HUES48 (cell line): ENCODE measurements around the gene FAM13A.

Source experiments
- H3K27ac ChIP-seq: one replicate; pipeline ENCODE4 v1.7.0; 2013; ENCODE audit warnings: low read depth, low read length, inconsistent platforms
- H3K27me3 ChIP-seq: 2 replicates; pipeline ENCODE4 v1.6.1; 2013; ENCODE audit warnings: mild to moderate bottlenecking, low read length; ENCODE audit not compliant: control insufficient read depth, insufficient read depth
- H3K36me3 ChIP-seq: 2 replicates; pipeline ENCODE4 v1.6.1; 2013; ENCODE audit warnings: low read length; ENCODE audit not compliant: control insufficient read depth, insufficient read depth
- H3K4me1 ChIP-seq: 2 replicates; pipeline ENCODE4 v1.6.1; 2013; ENCODE audit warnings: mild to moderate bottlenecking, low read length; ENCODE audit not compliant: control insufficient read depth, insufficient read depth
- H3K4me3 ChIP-seq: 2 replicates; pipeline ENCODE4 v1.5.1; 2013; ENCODE audit warnings: mild to moderate bottlenecking, low read depth, low read length
- H3K9ac ChIP-seq: 2 replicates; pipeline ENCODE4 v1.6.1; 2013; ENCODE audit warnings: mild to moderate bottlenecking, low read depth, low read length, moderate library complexity
- H3K9me3 ChIP-seq: 2 replicates; pipeline ENCODE4 v1.6.1; 2013; ENCODE audit warnings: low read length; ENCODE audit not compliant: control insufficient read depth, insufficient read depth

The FAM13A gene

GRCh38 chr4:89042055-89042454 is 14.9 kb downstream of the FAM13A start:
- Histone ChIP-seq H3K27ac (no peak overlapping the region), H3K27me3 (no peaks in the 10 kb centered on the region)

GRCh38 chr4:89039730-89040338 is 17.2 kb downstream of the FAM13A start:
- Histone ChIP-seq H3K27ac (no peak overlapping the region), H3K9ac (no peak overlapping the region), H3K9me3 (peaks cover 20% of the 10 kb centered on the region), H3K27me3 (no peaks in the 10 kb centered on the region), H3K4me1 (no peaks in the 10 kb centered on the region), H3K36me3 (0 out of 2 replicates have a peak, but pooled peaks cover 2% of the 10 kb centered on the region), H3K4me3 (no peak overlapping the region)

More at GRCh38 chr4:89042055-89042454, 14.9 kb downstream of the FAM13A start:
- Histone ChIP-seq H3K36me3 (0 out of 2 replicates have a peak, but pooled peaks cover 2% of the 10 kb centered on the region), H3K9ac (no peak overlapping the region), H3K9me3 (peaks cover 9% of the 10 kb centered on the region), H3K4me1 (no peaks in the 10 kb centered on the region), H3K4me3 (no peak overlapping the region)

- no peak overlapping the region for H3K4me3 ChIP-seq
- H3K27me3 ChIP-seq: no peaks in the 10 kb centered on the region
- H3K36me3 ChIP-seq: 0 out of 2 replicates have a peak, but pooled peaks cover 2% of the 10 kb centered on the region
- H3K27ac ChIP-seq: no peak overlapping the region
- H3K9ac ChIP-seq: no peak overlapping the region
- no peaks in the 10 kb centered on the region for H3K4me1 ChIP-seq
- H3K9me3 ChIP-seq: peaks cover 20% of the 10 kb centered on the region
Measured at GRCh38 chr4:89036535-89036934, 20.4 kb downstream of the FAM13A start.

- Histone ChIP-seq H3K36me3 (peaks cover 10% of the 10 kb centered on the region; the same call in 1 of the 2 replicates), H3K9ac (no peak overlapping the region), H3K27me3 (no peaks in the 10 kb centered on the region), H3K27ac (no peak overlapping the region), H3K9me3 (peaks cover 3% of the 10 kb centered on the region; the same call in 1 of the 2 replicates), H3K4me1 (no peaks in the 10 kb centered on the region), H3K4me3 (no peak overlapping the region)
Measured at GRCh38 chr4:89031272-89031671, 25.7 kb downstream of the FAM13A start.

GRCh38 chr4:89029591-89029990 is 27.4 kb downstream of the FAM13A start:
- H3K9me3 ChIP-seq: no peaks in the 10 kb centered on the region
- no peak overlapping the region for H3K27ac ChIP-seq
- no peaks in the 10 kb centered on the region for H3K4me1 ChIP-seq
- H3K4me3 ChIP-seq: no peak overlapping the region
- H3K9ac ChIP-seq: no peak overlapping the region
- H3K27me3 ChIP-seq: no peaks in the 10 kb centered on the region
- H3K36me3 ChIP-seq: peaks cover 10% of the 10 kb centered on the region; the same call in 1 of the 2 replicates

GRCh38 chr4:89026542-89026941 is 30.4 kb downstream of the FAM13A start:
- H3K27ac ChIP-seq: no peak overlapping the region
- H3K27me3 ChIP-seq: no peaks in the 10 kb centered on the region
- H3K4me1 ChIP-seq: no peaks in the 10 kb centered on the region
- H3K9ac ChIP-seq: no peak overlapping the region
- peaks cover 10% of the 10 kb centered on the region; the same call in 1 of the 2 replicates for H3K36me3 ChIP-seq
- no peak overlapping the region for H3K4me3 ChIP-seq
- H3K9me3 ChIP-seq: no peaks in the 10 kb centered on the region

GRCh38 chr4:89024051-89024675 is 32.8 kb downstream of the FAM13A start:
- Histone ChIP-seq H3K36me3 (peaks cover 16% of the 10 kb centered on the region), H3K9ac (no peak overlapping the region), H3K27me3 (no peaks in the 10 kb centered on the region)

GRCh38 chr4:89023140-89023539 is 33.8 kb downstream of the FAM13A start:
- Histone ChIP-seq H3K4me3 (no peak overlapping the region), H3K9me3 (no peaks in the 10 kb centered on the region), H3K27me3 (no peaks in the 10 kb centered on the region), H3K27ac (no peak overlapping the region), H3K4me1 (no peaks in the 10 kb centered on the region), H3K36me3 (peaks cover 19% of the 10 kb centered on the region), H3K9ac (no peak overlapping the region)

More at GRCh38 chr4:89024051-89024675, 32.8 kb downstream of the FAM13A start:
- H3K4me3 ChIP-seq: no peak overlapping the region
- no peaks in the 10 kb centered on the region for H3K4me1 ChIP-seq
- H3K9me3 ChIP-seq: no peaks in the 10 kb centered on the region
- H3K27ac ChIP-seq: no peak overlapping the region

GRCh38 chr4:89022426-89023128 is 34.4 kb downstream of the FAM13A start:
- Histone ChIP-seq H3K9ac (no peak overlapping the region), H3K9me3 (no peaks in the 10 kb centered on the region), H3K36me3 (peaks cover 22% of the 10 kb centered on the region), H3K27ac (no peak overlapping the region), H3K27me3 (no peaks in the 10 kb centered on the region), H3K4me3 (no peak overlapping the region), H3K4me1 (no peaks in the 10 kb centered on the region)

- Histone ChIP-seq H3K9me3 (0 out of 2 replicates have a peak, but pooled peaks cover 2% of the 10 kb centered on the region), H3K4me3 (no peak overlapping the region), H3K9ac (no peak overlapping the region), H3K27me3 (no peaks in the 10 kb centered on the region), H3K36me3 (peaks cover 28% of the 10 kb centered on the region), H3K4me1 (no peaks in the 10 kb centered on the region), H3K27ac (no peak overlapping the region)
Measured at GRCh38 chr4:89021684-89022083, 35.3 kb downstream of the FAM13A start.

- no peaks in the 10 kb centered on the region for H3K4me1 ChIP-seq
- H3K9me3 ChIP-seq: peaks cover 2% of the 10 kb centered on the region; the same call in 1 of the 2 replicates
- no peak overlapping the region for H3K27ac ChIP-seq
- no peak overlapping the region for H3K9ac ChIP-seq
- peaks cover 33% of the 10 kb centered on the region for H3K36me3 ChIP-seq
- no peak overlapping the region for H3K4me3 ChIP-seq
- no peaks in the 10 kb centered on the region for H3K27me3 ChIP-seq
Measured at GRCh38 chr4:89021062-89021461, 35.9 kb downstream of the FAM13A start.
